ENCODE data around the gene SERGEF.

The SERGEF gene

DNA sequence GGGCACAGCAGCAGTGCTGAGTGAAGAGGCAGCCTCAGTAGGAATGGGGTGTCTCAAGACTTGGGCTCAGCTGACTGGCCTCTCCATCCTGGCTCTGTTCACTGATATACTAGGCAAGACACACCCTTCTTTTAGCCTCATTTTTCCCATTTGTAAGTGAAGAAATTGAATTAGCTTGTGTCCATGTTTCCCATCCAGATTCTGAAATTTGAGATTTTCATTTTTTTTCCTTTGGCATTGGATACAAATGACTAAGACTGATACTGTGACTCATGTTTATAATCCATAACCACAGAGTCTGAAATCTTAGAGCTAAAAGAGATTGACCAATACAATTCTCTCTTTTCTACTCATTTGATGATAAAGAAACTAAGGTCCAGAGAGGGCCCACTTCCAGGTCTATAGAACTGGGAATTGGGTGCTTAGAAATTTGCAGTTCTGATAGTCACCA lies 167.4 kb downstream of the SERGEF start:
- Histone ChIP-seq H3K27me3 (replicated peaks; ENCODE audit: control insufficient read depth, insufficient read depth, low read length) (no peaks in the 10 kb centered on the region), H3K4me3 (replicated peaks; ENCODE audit: low read depth, low read length) (no peak overlapping the region), H3K36me3 (ENCODE audit: control insufficient read depth, insufficient read depth, low read length) (no peaks in the 10 kb centered on the region; the same call in 1 of the 2 replicates)
- TF ChIP-seq, protein P1, sequence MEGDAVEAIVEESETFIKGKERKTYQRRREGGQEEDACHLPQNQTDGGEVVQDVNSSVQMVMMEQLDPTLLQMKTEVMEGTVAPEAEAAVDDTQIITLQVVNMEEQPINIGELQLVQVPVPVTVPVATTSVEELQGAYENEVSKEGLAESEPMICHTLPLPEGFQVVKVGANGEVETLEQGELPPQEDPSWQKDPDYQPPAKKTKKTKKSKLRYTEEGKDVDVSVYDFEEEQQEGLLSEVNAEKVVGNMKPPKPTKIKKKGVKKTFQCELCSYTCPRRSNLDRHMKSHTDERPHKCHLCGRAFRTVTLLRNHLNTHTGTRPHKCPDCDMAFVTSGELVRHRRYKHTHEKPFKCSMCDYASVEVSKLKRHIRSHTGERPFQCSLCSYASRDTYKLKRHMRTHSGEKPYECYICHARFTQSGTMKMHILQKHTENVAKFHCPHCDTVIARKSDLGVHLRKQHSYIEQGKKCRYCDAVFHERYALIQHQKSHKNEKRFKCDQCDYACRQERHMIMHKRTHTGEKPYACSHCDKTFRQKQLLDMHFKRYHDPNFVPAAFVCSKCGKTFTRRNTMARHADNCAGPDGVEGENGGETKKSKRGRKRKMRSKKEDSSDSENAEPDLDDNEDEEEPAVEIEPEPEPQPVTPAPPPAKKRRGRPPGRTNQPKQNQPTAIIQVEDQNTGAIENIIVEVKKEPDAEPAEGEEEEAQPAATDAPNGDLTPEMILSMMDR (IDR thresholded peaks at IDR 0.05; ENCODE audit: insufficient read depth, low read length, poor library complexity, severe bottlenecking): no peak
- no peak for DNase-seq (ENCODE audit: extremely low read depth, insufficient read length)

DNA sequence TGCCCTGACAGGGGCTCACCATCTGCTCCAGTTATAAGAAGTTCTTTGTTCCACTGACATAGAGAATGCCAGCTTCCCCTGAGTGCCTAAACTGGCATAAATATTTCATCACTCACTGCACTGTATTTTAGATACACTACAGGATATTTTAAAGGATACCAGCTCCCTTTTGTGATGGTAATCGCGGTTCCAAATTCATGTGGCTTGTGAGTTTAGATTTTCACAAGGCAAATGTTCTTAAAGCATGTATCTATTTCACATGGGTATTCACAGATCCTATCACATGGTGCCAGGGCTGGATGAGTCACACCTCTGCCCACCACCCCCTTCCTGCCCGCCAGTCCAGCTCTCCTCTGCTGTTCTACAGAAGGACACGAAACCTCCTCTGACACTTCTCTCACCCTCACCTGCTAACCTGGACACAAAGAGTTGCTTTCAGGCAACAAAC lies 172.7 kb downstream of the SERGEF start:
- no peaks in the 10 kb centered on the region for H3K36me3 ChIP-seq (ENCODE audit: control insufficient read depth, insufficient read depth, low read length)
- no peak overlapping the region for H3K4me3 ChIP-seq (replicated peaks; ENCODE audit: low read depth, low read length)
- TF ChIP-seq, protein P1 (IDR thresholded peaks at IDR 0.05; ENCODE audit: insufficient read depth, low read length, poor library complexity, severe bottlenecking): no peak
- no peak for DNase-seq (ENCODE audit: extremely low read depth, insufficient read length)
- no peaks in the 10 kb centered on the region for H3K27me3 ChIP-seq (replicated peaks; ENCODE audit: control insufficient read depth, insufficient read depth, low read length)

DNA sequence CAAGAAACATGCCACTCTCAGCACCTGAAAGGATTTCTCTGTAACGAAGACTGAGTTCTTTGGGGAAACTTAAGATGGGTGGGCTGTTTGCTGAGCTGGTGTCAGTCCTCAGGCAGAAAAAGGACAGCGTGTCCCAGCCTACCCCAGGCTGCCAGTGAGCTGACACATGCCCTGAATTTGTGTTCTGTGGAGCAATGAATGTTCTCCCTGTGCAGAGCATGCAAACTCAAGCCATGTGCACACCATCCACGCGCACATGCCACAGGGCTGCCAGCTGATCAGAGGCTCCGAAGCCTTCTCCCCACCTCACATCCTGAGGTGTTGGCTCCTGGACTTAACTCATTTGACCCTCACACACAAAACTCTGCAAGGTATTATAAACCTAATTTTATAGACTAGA lies 173.4 kb downstream of the SERGEF start:
- DNase-seq (ENCODE audit: extremely low read depth, insufficient read length): no peak
- Histone ChIP-seq H3K36me3 (ENCODE audit: control insufficient read depth, insufficient read depth, low read length) (no peaks in the 10 kb centered on the region), H3K27me3 (replicated peaks; ENCODE audit: control insufficient read depth, insufficient read depth, low read length) (no peaks in the 10 kb centered on the region), H3K4me3 (replicated peaks; ENCODE audit: low read depth, low read length) (no peak overlapping the region)
- TF ChIP-seq, protein P1 (IDR thresholded peaks at IDR 0.05; ENCODE audit: insufficient read depth, low read length, poor library complexity, severe bottlenecking): no peak

DNA sequence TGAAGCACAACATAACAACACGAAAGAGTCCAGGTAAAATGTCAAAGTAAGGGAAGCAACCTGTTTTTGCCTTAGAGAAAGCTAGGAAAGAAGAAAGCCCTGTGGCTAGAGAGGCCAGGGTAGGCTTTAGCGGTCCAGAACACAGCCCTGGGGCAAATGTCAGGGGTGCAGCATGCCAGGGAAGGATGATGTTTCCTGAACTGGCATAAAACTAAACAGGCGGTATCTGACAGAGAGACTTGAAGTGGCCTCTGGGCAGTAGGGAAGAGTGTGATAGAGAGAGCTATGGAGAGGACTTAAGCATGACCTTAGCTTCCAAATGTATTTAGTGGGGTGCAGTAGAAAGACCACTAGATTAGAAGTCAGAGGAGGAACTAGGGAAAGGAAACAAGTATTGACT lies 174.7 kb downstream of the SERGEF start:
- no peak for DNase-seq (ENCODE audit: extremely low read depth, insufficient read length)
- no peaks in the 10 kb centered on the region for H3K27me3 ChIP-seq (replicated peaks; ENCODE audit: control insufficient read depth, insufficient read depth, low read length)
- no peak overlapping the region for H3K4me3 ChIP-seq (replicated peaks; ENCODE audit: low read depth, low read length)
- no peaks in the 10 kb centered on the region for H3K36me3 ChIP-seq (ENCODE audit: control insufficient read depth, insufficient read depth, low read length)
- TF ChIP-seq, protein P1 (IDR thresholded peaks at IDR 0.05; ENCODE audit: insufficient read depth, low read length, poor library complexity, severe bottlenecking): no peak

DNA sequence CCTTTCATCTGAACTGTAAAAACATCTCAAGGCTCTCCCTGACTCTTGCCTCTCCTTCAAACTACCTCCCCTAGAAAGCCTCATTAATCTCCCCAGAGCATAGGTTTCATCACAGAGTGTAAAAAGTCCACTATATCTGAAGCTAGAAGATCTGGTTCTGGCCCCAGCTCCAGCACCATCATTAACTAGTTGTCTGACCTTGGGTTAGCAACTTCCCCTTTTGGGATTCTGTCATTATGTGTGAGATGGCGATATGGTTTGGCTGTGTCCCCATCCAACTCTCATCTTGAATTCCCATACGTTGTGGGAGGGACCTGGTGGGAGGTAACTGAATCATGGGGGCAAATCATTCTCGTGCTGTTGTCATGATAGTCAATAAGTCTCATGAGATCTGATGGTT lies 181.0 kb downstream of the SERGEF start:
- no peak for DNase-seq (ENCODE audit: extremely low read depth, insufficient read length)
- H3K36me3 ChIP-seq (ENCODE audit: control insufficient read depth, insufficient read depth, low read length): no peaks in the 10 kb centered on the region
- no peak overlapping the region for H3K4me3 ChIP-seq (replicated peaks; ENCODE audit: low read depth, low read length)
- H3K27me3 ChIP-seq (replicated peaks; ENCODE audit: control insufficient read depth, insufficient read depth, low read length): no peaks in the 10 kb centered on the region
- TF ChIP-seq, protein P1 (IDR thresholded peaks at IDR 0.05; ENCODE audit: insufficient read depth, low read length, poor library complexity, severe bottlenecking): no peak

DNA sequence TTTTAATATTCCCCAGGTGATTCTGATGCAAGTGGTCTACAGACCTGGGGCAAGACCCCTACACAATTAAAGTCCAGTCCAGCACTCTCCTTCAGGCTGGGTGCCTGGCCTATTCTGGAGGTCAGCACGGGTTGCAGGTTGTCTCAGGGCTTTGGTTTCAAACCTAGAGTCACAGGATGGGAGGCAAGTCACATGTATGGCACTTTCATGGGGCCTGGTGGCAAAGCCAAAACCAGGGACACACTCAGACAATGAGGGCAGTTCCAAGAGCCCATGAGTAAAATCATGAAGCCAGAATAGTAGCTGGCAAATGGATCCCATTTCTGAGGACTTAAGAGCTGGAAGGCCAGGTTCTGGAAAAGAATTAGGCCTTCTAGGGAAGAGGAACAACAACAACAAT lies 181.6 kb downstream of the SERGEF start:
- TF ChIP-seq, protein P1 (IDR thresholded peaks at IDR 0.05; ENCODE audit: insufficient read depth, low read length, poor library complexity, severe bottlenecking): no peak
- Histone ChIP-seq H3K4me3 (replicated peaks; ENCODE audit: low read depth, low read length) (no peak overlapping the region), H3K27me3 (replicated peaks; ENCODE audit: control insufficient read depth, insufficient read depth, low read length) (no peaks in the 10 kb centered on the region), H3K36me3 (ENCODE audit: control insufficient read depth, insufficient read depth, low read length) (no peaks in the 10 kb centered on the region)
- no peak for DNase-seq (ENCODE audit: extremely low read depth, insufficient read length)
